GM18868 (cell line): ENCODE results near the gene STAMBPL1.

Experiments
- ATAC-seq: cut with Tn5 transposase; IDR thresholded peaks from one replicate; pipeline ENCODE4 v1.9.1; 2021; ENCODE audit warnings: mild to moderate bottlenecking, moderate library complexity; ENCODE audit not compliant: unreplicated experiment

Gene STAMBPL1

DNA sequence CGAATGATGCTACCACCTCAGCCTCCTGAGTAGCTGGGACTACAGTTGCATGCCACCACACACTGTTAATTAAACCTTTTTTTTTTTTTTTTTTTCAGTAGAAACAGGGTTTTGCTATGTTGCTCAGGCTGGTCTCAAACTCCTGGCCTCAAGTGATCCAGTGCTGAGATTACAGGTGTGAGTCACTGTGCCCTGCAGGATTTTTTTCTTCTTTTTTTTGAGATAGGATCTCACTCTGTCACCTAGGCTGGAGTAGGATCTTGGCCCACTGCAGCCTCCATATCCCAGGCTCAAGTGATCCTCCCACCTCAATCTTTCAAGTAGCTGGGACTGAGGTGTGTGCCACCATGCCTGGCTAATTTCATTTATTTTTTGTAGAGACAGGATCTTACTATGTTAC lies 66.2 kb downstream of the STAMBPL1 start:
- no peak for ATAC-seq

DNA sequence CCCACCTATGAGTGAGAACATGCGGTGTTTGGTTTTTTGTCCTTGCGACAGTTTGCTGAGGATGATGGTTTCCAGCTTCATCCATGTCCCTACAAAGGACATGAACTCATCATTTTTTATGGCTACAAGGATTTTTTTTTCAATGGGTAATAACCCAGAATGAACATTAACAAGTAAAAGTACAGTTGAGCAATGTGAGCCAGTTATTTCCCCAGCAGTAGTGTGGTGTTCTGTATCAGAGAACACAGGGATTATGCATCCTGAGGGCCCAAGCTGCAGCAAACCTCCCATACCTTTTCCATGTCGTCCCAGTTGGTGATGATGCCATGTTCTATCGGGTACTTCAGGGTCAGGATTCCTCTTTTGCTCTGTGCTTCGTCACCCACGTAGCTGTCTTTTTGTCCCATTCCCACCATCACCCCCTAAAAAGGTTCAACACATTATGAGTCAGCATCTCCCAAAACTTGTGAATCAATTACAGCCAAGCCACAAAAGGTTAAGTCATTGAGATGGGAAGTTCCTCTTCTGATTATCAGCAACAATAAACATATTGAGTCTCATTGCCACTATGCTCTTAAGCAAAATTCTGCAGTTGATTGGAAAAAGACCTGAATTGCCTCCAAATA lies 67.0 kb downstream of the STAMBPL1 start:
- ATAC-seq, result no peak

DNA sequence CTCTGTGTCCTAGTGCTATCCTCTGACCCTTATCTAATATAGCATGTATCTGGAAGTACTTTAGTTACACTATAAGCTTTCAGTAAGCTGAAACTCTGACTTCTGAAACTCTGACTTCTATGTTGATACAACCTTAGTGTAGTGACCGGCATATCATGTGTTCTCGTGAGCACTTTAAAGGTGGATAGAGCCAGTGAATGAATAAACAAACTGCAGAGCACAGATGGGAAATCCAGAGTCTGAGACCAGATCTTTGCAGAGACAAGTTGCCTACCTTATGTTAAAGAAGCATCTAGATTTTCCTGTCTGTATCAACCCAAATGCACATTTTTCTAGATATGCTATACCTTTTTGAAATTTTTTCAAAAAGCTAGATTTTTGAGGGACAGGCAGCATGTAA lies 69.0 kb downstream of the STAMBPL1 start:
- ATAC-seq, result no peak

DNA sequence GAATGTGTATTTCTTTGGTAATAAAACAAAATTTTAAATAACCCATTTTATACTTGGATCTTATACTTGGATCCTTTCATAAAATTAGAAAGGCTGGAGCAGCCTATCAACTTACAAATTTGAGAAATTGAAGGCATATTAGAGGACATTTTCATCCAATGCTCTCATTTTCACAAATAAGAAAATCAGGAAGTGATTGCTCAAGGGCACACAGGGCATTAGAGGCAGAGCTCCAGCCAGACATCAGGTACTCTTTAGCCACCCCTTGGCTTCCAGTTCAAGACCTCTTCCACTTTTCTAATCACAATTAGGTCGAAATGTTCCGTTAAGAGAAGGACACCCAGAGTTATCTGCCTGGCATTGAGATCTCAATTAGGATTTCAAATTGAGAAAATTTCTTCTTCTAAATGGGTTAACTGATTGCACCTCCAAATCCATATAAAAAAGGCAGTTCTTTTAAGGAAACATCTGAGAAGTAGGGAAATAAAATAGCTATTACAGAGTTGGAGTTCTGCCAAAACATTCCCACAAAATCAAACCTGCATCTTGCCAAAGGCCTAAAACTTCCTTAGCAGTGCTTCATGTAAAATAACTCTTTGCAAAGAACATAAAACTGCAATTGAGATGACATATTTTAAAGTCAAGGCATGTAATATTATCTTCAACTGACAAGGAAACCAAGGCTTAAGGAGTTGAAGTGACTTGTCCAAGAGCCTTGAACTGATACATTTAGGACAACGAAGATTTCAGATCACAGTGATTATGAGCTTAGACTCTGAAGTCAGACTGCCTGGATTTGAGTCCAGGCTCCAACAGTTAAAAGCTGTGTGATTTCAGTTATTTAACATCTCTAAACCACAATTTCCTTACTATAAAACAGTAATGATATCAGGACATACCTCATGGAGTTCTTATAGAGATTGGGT lies 70.1 kb downstream of the STAMBPL1 start:
- ATAC-seq, result no peak

DNA sequence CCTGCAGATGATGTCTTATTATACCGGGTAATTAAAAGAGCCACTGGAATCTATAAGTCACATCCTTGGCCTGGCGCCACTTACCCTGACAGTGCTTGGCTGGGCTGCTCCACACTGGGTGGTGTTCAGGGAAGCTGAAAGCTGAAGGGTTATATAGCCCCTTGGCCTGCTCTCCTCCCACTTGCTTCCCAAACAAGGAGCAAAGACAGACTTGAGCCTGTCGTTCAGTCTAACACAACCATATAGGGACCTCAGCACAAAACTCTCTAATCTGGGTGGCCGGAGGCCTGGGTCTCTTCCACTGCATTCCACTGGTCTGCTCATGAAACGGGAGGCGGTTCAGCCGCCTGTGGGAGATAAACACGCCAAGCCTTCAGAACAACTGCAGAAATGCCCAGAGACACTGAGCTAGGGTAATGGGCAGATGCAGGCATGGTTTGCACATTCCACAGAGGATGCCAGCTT lies 72.6 kb downstream of the STAMBPL1 start, which contains the start of gene ACTA2:
ACTA2 (minus strand) TSS at position 127 of the 465 bp plus-strand sequence. CDS start 3,843 bp downstream, outside the sequence.
- ATAC-seq, result no peak

DNA sequence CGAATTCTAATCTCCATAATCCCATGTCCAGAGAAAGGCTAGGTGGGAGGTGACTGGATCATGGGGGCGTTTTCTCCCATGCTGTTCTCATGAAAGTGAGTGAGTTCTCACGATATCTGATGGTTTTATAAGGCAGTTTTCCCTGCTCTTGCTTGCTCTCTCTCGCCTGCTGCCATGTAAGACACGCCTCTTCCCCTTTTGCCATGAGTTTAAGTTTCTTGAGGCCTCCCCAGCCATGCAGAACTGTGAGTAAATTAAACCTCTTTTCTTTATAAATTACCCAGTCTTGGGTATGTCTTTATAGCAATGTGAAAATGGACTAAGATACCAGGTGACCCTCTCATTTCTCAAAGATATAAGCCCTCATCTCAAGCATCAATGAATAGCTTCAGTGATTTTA lies 73.6 kb downstream of the STAMBPL1 start:
- no peak for ATAC-seq

DNA sequence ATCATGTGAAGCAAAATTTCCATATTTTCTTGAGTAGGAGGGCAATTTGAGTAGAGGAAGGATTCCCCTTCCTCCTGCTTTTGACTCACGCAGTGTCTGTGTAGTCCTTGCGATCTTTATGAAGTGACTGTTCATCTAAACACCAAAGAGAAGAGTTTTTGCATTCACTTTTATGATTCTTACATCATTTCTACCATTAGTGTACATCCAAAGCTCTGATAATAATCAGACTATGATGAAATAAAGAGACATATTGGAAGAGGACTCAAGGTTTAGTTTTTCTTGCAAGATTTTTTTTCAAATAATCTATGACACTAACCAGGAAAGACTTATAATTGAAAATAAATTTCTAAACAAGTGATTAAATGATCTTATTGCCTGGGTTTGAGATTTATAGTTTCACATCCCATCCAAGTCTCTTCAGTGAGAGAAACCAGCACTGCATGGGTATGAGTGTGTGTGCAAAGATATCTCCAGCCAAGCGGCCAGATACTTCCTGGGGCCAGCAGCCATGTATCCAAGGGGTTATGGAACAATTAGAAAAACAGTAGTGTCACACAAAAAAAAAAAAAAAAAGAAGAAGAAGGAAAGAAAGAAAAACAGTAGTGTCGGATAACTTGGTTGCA lies 74.5 kb downstream of the STAMBPL1 start:
- ATAC-seq, result no peak

DNA sequence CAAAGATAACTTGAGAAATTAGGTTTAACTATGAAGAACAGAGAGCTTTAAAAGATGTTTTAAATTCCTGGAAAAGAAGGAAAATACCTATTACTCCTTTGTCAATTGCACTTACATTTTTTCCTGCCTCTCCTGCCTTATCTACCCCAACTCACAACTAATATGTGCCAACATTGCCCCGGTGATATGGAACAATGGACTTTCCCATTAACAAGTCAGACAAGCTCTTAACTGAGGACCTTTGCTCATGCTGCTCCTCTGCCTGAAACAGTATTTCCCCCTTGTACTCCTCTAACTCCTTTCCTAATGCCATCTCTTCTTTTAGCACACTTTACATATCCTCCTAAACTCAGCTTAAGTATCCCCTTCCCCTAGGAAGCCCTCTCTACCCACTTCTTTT lies 77.3 kb downstream of the STAMBPL1 start:
- no peak for ATAC-seq

DNA sequence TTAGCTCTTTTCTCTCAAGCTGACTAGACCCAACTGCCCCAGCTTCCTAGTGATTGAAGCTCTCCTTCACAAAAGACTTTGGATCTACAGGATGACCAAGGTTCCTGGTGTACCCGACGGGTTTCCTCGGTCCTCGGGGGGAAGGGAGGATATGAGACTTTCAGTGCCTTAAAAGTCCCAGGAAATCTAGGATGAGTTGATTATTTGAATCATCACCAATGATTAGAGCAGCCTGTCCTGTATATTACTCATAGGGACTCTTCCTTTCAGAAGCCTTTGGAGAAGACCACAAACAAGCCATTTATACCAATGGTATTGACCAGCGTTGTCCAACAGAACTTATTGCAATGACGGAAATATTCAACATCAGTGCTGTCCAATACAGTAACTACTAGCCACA lies 78.7 kb downstream of the STAMBPL1 start:
- ATAC-seq, result no peak

DNA sequence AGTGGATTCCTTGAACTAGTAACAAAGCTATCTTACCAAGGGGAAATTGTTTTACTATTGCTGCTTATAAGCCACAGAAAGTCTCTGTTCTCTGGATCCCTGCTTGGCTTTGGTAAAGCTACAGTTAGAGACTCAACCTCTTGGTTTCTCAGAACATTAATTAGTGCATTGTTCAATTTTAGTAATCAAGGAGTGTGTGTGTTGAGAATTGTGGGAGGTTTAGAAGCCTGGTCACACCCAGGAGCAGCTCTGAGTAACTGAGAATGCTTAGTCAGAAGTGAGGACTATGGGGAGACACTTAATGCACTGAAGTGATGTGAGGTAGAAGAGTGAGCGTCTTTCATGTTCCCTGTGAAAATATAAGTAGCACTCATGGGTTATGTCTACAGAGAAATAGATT lies 80.8 kb downstream of the STAMBPL1 start:
- no peak for ATAC-seq

DNA sequence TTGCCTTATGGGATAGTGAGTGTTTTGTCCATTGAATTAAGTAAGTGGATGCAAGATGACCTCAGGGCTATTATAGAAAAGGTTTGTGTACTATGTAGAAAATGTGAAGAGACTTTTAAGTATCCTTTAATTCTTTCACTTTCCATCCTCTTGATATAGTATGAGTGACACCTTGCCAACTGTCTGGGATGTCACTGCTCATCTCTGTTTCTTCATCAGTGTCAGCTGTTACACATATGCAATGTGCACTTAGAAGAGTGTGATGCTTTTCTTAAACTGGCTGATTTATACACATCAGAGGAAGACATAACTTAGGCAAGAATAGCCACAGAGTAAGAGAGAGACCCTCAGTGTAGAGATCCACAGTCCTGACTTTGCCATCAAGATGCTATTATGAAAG lies 81.2 kb downstream of the STAMBPL1 start:
- no peak for ATAC-seq

DNA sequence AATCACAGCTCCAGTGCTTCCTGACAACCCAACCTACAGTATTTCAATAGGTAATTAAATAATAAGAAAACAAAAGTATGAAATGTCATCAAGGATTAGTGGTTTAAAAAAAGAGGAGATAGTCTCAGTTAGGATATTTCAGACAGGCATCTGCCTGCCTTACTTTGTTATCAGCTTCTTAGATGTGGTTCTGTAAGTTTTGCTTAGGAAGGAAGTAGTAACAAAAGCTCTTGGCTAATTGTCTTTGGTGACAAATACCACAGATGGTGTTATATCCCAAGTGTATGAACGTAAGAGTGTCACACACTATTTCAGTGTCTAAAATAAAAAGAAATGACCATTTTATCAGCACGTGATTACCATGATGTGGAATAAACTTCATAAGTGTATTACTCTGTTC lies 82.3 kb downstream of the STAMBPL1 start:
- ATAC-seq, result no peak

DNA sequence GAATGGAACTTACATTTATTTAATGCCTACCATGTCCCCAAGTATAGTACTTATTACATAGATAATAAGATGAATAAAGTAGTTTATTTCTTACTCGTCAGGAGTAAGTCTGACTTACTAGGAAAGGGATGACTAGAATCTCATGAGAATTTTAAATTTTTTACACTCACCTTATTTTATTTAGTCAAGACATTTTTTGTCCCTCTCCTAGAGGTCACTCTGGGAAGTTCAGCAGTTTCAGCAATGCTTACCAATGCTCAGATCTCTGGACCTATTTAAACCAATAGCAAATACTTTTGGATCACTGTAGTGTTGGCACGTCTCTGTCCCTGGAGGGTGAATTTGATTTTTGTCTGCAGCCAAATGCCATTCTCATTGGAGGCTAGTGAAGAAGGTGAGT lies 83.3 kb downstream of the STAMBPL1 start:
- ATAC-seq, result no peak

DNA sequence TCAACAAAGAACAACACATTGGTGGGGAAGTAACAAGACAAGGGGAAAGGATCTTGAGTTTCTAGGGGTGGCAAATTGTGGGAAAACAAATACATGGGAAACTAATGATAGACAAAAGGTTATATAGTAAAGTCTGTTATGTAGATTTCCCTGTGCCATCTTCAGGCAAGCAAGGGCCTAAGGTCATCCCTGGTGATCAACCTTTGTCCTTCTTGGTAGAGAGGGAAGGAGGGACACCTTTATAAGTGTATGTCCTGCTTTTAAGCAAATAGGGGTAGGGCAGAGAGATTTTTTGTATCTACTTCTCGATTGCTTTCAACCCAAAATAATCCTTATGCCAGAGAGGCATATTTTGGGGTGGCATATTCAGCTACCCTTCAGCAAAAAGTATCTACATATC lies 84.3 kb downstream of the STAMBPL1 start:
- ATAC-seq, result no peak

DNA sequence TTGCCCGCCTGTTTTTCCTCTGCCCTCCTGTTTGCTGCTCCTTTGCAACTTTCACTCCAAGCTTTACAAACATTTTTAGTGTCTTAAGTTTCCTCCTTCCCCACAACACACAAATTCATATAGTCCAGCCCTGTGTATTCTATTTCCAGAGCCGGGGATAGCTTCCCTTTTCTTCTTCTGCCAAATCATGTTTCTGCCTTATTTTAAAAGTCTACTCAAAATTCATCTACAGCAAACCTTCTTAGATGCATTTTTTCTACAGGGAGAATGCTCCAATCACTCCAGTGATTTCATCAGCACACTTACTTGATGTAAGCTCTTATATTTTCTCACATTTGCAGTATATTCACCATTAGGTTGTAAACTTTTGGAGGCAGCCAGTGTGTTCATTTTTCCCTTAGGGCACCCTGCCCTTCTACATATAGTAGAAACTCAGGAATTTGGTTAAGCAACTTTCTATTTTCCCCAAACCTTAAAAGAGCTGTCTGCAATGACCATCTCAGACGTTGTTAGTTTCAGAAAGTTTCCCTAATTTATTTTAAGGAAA lies 84.9 kb downstream of the STAMBPL1 start:
- no peak for ATAC-seq

DNA sequence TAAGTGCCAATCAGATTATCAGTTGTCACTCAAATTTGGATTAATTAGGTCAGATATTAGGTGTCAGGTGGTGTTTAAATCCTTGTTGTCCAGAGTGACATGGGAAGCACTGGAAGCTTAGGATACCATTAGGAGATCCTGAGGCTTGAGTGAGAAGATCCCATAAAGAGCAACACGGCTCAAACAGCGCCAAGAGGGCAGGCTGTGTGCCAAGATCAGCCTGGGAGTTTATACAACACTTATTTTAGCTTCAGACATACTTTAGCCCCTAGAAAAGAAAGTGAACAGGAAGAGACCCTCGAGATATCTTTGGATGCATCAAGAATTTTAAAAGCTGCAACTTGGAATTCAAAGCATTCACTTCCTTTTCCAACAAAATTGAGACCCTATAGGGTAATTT lies 86.8 kb downstream of the STAMBPL1 start:
- no peak for ATAC-seq

DNA sequence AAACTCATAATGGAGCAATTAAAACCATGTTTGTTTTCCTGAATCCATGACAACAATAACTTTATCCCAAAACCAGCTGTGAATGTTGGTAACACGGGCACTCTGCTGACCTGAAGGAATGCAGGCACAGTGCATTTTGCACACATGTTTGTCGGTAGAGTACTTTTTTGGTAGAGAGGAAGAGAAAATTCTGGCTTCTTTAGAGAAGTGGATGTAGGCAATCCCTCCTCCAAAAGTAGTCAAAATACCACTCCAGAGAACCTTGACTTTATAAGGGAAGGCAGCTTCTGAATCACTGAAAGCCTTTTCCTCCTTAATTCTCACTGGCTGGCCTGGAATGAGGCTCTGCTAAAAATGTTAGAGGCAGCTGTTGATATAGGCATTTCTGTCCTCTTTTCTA lies 88.3 kb downstream of the STAMBPL1 start:
- ATAC-seq, result no peak

DNA sequence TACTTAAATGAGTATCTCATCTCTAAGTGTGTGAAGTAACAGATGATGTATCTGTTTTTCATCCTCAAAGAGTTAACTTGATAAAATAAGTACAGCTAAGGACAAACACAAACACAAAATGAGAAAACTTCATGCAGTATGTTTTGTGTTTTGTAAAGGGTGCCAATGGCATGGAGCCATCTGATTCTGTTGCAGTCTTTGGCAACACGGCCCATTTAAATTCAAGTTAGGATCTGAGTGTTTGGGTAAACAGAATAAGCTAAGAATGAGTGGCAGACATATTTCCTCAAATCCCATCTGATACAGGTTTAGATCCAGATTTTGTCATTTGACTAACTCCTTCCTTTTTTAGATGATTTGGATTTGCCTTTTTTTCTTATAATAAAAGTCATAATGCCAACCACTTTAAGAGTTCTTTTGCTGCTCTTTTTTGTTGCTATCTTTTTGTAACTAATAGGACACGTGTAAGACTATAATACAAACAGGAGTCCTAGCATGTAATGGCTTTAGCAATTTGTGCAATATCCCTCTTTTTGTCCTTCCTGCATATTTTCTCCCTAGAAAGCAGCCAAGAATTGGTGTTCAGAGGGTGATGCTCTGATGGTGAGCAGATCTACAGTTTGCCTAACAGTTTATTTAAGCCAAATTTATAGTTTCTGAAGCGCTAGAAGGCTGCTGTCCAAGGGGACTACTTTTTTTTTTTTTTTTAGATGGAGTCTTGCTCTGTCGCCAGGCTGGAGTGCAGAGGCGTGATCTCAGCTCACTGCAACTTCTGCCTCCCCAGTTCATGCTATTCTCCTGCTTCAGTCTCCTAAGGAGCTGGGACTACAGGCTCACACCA lies 91.4 kb downstream of the STAMBPL1 start:
- ATAC-seq, result no peak
